KG1 (cell line): ENCODE data around the gene SCGB1D1.

Experiments
- DNase-seq: peaks from one replicate; lab custom pipeline; 2025; lab: John Stamatoyannopoulos, UW

The SCGB1D1 gene

GRCh38 chr11:62190011-62190410 lies at the start of gene SCGB1D1:
Gene SCGB1D1 (plus strand): TSS chr11:62190216. CDS start chr11:62190285, 69 bp downstream.
- no peak for DNase-seq

GRCh38 chr11:62140304-62141110 lies 49.5 kb upstream of the SCGB1D1 start:
- DNase-seq: no peak

DNA sequence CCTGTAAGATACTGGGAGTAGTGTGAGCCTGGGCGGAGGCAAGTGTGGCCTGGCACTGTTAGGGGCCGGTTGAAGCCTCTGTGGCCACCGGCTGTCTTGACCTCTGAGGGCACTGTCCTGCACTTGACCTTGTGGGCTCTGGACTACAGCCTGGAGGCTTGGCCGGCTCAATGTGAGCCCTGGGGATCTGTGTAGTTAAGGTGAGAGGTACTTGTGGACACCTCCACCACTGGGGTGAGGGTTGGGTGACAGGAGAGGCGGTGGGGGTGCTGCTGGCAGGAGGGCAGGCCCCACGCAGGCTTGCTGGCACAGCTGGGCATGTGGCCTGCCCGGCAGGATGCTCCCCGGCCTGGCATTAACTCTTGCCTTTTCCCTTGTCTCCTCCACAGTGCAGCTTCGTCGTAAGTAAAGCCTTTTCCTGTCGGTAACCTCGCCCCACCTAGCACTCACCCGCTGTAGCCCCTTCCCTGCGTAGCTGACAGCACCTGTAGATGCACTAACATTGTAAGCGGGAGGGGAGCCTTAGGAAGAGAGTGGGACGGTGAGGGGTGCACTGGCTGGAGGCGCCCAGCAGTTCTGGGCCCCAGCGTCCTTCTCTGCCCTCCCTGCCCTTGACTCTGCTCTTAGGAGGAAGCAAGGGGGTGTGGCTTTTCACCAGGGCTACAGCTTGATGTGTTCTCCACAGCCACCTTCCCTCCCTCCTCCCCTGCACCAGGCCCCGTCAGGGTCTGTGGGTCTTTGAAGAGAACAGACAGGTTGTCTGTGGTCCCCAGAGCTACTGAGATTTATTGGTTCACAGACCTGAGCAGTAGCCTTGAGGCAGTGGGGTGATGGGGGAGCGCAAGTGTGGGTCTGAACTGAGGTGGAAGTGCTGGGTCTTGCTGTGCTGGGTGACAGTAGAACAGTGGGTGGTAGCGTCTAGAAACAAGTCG lies 48.6 kb upstream of the SCGB1D1 start:
- no peak for DNase-seq

DNA sequence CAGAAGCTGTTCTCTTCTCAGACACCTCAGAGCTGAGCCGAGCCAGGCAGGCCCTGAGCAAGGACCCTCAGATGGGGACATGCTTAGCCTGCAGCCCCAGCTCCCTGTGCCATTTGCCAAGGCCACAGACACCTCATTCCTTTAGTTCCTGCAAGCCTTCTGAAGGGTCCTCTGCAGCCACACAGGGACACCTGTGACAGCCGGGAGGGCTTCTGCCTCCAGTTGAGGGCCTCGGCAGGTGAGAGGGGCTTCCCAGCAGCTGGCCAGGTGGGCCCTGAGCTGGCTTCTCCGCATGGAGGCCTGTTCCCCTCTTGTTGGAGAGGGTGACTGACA lies 48.0 kb upstream of the SCGB1D1 start:
- no peak for DNase-seq

- DNase-seq: no peak
Measured at GRCh38 chr11:62142921-62143320, 47.1 kb upstream of the SCGB1D1 start.

DNA sequence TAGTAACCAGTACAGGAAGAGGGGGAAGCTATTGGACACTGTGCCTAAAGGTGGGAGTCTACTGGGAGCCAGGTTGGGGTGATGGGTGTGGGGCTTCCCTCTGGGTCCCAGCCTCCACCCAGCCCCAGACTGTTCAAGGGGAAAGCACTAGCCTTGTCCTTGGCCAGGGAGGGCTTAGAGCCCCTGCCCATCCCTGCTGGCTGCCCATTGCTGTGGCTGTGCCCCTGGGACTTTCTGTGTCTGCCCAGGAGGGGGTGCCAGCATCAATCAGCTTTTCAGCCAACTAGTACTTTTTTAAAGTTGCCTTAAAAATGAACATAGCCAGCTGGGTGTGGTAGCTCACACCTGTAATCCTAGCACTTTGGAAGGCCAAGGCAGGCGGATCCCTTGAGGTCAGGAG lies 46.3 kb upstream of the SCGB1D1 start:
- DNase-seq: no peak

DNA sequence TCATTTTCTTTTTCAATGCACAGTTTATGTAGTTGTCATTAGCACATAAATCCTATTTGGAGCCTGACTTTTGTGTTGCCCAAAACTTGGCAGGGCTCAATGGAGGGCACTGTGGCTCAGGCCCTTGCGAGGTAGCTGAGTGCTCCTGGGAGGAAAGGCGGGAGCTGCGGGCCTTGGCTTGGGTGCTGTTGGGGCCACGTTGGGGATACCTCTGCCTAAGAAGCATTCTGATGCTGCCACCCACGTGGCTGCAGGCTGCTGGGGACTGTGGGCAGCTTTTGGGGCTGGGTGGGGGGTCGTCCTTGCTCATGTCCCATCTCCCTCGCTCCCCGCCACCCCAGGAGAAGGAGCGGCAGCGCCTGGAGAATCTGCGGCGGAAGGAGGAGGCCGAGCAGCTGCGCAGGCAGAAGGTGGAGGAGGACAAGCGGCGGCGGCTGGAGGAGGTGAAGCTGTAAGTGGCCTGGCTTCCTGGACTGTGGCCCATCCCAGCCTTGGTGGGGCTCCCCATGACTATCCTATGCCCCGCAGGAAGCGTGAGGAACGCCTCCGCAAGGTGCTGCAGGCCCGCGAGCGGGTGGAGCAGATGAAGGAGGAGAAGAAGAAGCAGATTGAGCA lies 45.3 kb upstream of the SCGB1D1 start:
- no peak for DNase-seq

- DNase-seq: no peak
Measured at GRCh38 chr11:62145261-62145871, 44.6 kb upstream of the SCGB1D1 start.

GRCh38 chr11:62146476-62147200 lies 43.4 kb upstream of the SCGB1D1 start:
- DNase-seq: no peak

GRCh38 chr11:62147545-62147944 lies 42.5 kb upstream of the SCGB1D1 start:
- no peak for DNase-seq

GRCh38 chr11:62148271-62148980 lies 41.6 kb upstream of the SCGB1D1 start:
- no peak for DNase-seq

DNA sequence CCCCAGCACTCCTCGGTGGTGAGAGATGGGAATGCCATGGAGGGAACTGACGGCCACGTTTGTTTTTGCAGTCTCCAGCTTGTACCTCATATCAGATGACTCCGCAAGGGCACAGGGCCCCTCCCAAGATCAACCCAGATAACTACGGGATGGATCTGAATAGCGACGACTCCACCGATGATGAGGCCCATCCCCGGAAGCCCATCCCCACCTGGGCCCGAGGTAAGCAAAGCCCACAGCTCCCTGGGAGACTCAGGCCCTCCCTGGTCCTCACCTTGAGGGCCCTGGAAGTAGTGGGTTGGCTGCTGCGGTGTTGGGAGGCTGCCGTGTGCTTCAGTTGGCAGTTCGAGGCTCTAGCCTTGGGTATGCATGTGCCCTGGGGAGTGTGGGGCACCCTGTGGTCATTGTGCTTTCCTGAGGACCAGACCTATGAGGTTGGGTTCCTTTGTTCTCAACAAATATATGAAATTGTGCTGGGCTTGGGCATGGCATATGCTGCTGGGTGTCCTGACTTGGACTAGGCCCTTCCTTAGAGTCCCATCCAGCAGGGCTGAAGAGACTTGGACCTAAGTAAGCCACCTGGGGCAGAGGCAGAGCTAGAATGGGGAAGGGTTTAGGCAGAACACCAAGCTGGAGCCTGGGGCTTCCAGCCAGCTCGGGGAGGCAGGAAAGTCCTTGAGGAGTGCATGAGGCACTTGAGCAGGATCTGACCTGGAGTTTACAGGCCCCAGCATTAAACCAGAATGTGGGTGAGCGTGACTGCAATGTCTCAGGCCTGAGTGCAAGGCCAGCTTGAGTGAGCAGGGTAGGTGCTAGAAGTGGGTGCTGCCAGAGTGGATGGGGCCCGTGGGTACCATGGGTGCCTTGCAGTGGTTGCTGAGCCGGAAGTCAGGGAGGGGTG lies 39.8 kb upstream of the SCGB1D1 start:
- no peak for DNase-seq

- no peak for DNase-seq
Measured at GRCh38 chr11:62150887-62151736, 38.9 kb upstream of the SCGB1D1 start.

DNA sequence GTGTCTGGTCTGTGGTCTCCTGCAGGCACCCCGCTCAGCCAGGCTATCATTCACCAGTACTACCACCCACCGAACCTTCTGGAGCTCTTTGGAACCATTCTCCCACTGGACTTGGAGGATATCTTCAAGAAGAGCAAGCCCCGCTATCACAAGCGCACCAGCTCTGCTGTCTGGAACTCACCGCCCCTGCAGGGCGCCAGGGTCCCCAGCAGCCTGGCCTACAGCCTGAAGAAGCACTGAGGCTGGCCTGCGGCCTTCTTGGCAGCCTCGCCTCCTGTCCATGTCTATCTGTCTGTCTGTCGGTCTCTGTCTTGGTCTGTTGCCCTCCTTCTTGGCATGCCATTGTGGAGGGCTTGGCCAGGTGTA lies 38.3 kb upstream of the SCGB1D1 start:
- DNase-seq: no peak

- no peak for DNase-seq
Measured at GRCh38 chr11:62152245-62153086, 37.5 kb upstream of the SCGB1D1 start.

- DNase-seq: no peak
Measured at GRCh38 chr11:62153087-62153395, 37.0 kb upstream of the SCGB1D1 start.

DNA sequence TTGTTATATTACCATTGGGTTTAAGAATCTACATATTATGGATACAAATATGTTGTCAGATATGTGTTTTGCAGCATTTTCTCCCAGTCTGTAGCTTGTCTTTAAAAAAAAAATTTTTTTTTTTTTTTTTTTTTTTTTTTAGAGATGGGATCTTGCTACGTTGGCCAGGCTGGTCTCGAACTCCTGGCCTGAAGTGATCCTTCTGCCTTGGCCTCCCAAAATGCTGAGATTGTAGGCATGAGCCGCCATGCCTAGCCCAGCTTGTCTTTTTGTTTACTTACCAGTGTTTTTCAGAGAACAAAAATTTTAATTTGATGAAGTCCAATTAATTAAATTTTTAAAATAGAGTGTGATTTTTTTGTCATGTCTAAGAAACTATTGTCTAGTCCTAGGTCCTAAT lies 36.4 kb upstream of the SCGB1D1 start:
- no peak for DNase-seq

- DNase-seq: no peak
Measured at GRCh38 chr11:62157603-62158002, 32.4 kb upstream of the SCGB1D1 start.
